Neural progenitor cell (in vitro differentiated cells): Measurements from ENCODE around the gene PRLH. TPM values are rescaled to one million over a fixed set of nuclear protein-coding genes. Genes with fewer than 3 reads are reported as not detected.
A peak's percentile ranks its signal among the peaks of the same experiment; 100 is the strongest.
"Not testable (repeated sequence)": the region's sequence is repeated elsewhere in the genome, so short reads cannot be mapped to it uniquely, and the experiment has no call there.

ENCODE experiments used
- DNase-seq: peaks from one replicate; pipeline ENCODE4 v3.0.0-alpha.2; 2016; ENCODE audit warnings: low spot score
- H2AFZ ChIP-seq: fragments of 200-600 bp; sonication (generic); replicated peaks from 2 replicates; pipeline ENCODE4 v1.6.1; 2016; ENCODE audit warnings: antibody characterized with exemption
- H3F3A ChIP-seq: fragments of 200-600 bp; sonication (generic); 2 replicates; pipeline ENCODE4 v1.6.1; 2016; ENCODE audit warnings: antibody characterized with exemption, low read depth
- H3K27ac ChIP-seq: fragments of 200-600 bp; sonication (generic); 2 replicates; pipeline ENCODE4 v1.5.1; 2016; ENCODE audit warnings: mild to moderate bottlenecking
- H3K27me3 ChIP-seq: fragments of 200-600 bp; sonication (generic); 2 replicates; pipeline ENCODE4 v1.6.1; 2016; ENCODE audit warnings: mild to moderate bottlenecking, moderate library complexity
- H3K36me3 ChIP-seq: fragments of 200-600 bp; sonication (generic); 2 replicates; pipeline ENCODE4 v1.5.1; 2016
- H3K4me1 ChIP-seq: fragments of 200-600 bp; sonication (generic); 2 replicates; pipeline ENCODE4 v1.6.1; 2016; ENCODE audit warnings: mixed run types
- H3K4me2 ChIP-seq: fragments of 200-600 bp; sonication (generic); 2 replicates; pipeline ENCODE4 v1.6.1; 2016
- H3K4me3 ChIP-seq: fragments of 200-600 bp; sonication (generic); 2 replicates; pipeline ENCODE4 v1.5.1; 2016
- H3K79me2 ChIP-seq: fragments of 200-600 bp; sonication (generic); 2 replicates; pipeline ENCODE4 v1.6.1; 2016; ENCODE audit warnings: low read depth
- H3K9ac ChIP-seq: fragments of 200-600 bp; sonication (generic); 2 replicates; pipeline ENCODE4 v1.6.1; 2016
- H3K9me3 ChIP-seq: fragments of 200-600 bp; sonication (generic); 2 replicates; pipeline ENCODE4 v1.5.1; 2016; ENCODE audit warnings: low read depth
- H4K20me1 ChIP-seq: fragments of 200-600 bp; sonication (generic); 2 replicates; pipeline ENCODE4 v1.6.1; 2016; ENCODE audit warnings: low read depth
- H3K27ac Mint-ChIP-seq: 3 replicates; pipeline ENCODE4 v1.8.0; 2021; ENCODE audit warnings: mixed read lengths
- H3K27me3 Mint-ChIP-seq: 2 replicates; pipeline ENCODE4 v1.8.0; 2022; ENCODE audit warnings: low read depth, mild to moderate bottlenecking, inconsistent platforms, moderate library complexity, mixed read lengths; ENCODE audit not compliant: insufficient read depth
- H3K36me3 Mint-ChIP-seq: 3 replicates; pipeline ENCODE4 v1.8.0; 2021; ENCODE audit warnings: mixed read lengths
- H3K4me1 Mint-ChIP-seq: 3 replicates; pipeline ENCODE4 v1.8.0; 2021; ENCODE audit warnings: mixed read lengths
- H3K4me3 Mint-ChIP-seq: 3 replicates; pipeline ENCODE4 v1.8.0; 2021; ENCODE audit warnings: mild to moderate bottlenecking, moderate library complexity, mixed read lengths
- H3K9me3 Mint-ChIP-seq: 3 replicates; pipeline ENCODE4 v1.8.0; 2020; ENCODE audit warnings: mixed read lengths
- CTCF ChIP-seq: fragments of 200-600 bp; sonication (generic); IDR thresholded peaks from 2 replicates; pipeline ENCODE4 v1.5.1; 2017; ENCODE audit warnings: antibody characterized with exemption, mild to moderate bottlenecking
- EZH2 ChIP-seq: fragments of 200-600 bp; sonication (generic); IDR thresholded peaks from 2 replicates; pipeline ENCODE4 v1.6.1; 2017; ENCODE audit warnings: antibody characterized with exemption, mild to moderate bottlenecking, moderate library complexity
- EZH2phosphoT487 ChIP-seq: fragments of 200-600 bp; sonication (generic); IDR thresholded peaks from 2 replicates; pipeline ENCODE4 v1.6.1; 2017; ENCODE audit warnings: antibody characterized with exemption
- total RNA-seq: library from RNA; depleted of rRNA; stranded (reverse); fragments of >200 nt; gene quantifications from 2 replicates; pipeline ENCODE4 v1.2.3, GENCODE V29; 2015; ENCODE audit warnings: low replicate concordance

The PRLH gene
- total RNA-seq, 1 donor from 2014 or later, result not detected

DNA sequence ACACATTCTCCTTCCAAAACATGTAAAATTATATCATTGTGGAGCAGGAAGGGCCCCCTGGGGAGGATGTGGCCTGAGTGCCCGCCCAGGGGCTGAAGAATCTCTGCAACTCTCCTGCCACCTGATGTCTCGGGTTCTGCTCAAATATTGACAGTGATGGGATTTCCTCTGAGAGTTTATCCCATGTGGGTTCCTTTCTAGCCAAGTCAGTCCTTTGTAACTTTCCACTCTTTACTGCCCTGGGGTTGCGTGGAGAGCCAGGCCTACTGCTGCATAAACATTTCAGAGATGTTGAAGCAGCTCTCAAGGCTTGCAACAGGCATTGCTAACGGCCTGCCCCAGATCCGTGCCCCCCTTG is 28.1 kb downstream of the PRLH start:
- no peaks in the 10 kb centered on the region for H3K9me3 ChIP-seq
- peaks cover 10% of the 10 kb centered on the region for H3K27me3 Mint-ChIP-seq
- H3K27ac ChIP-seq, result no peak overlapping the region
- peaks cover 36% of the 10 kb centered on the region for H3K4me1 Mint-ChIP-seq
- H3K4me1 ChIP-seq, result peaks cover 22% of the 10 kb centered on the region
- H3K27ac Mint-ChIP-seq, result no peak overlapping the region
- H3K4me2 ChIP-seq, result peak overlapping the region; percentile 65
- no peak overlapping the region for H3K9ac ChIP-seq
- no peak overlapping the region for H3K4me3 ChIP-seq
- peaks cover 18% of the 10 kb centered on the region for H4K20me1 ChIP-seq
- no peak overlapping the region for H2AFZ ChIP-seq
- TF ChIP-seq EZH2 (no peak), CTCF (no peak), EZH2phosphoT487 (no peak)
- DNase-seq, result no peak
- no peak overlapping the region for H3K4me3 Mint-ChIP-seq
- no peaks in the 10 kb centered on the region for H3K79me2 ChIP-seq
- H3K27me3 ChIP-seq, result peaks cover 18% of the 10 kb centered on the region
- H3K36me3 Mint-ChIP-seq, result no peaks in the 10 kb centered on the region
- no peaks in the 10 kb centered on the region for H3K36me3 ChIP-seq
- no peaks in the 10 kb centered on the region for H3K9me3 Mint-ChIP-seq
- H3F3A ChIP-seq, result peaks cover 21% of the 10 kb centered on the region

DNA sequence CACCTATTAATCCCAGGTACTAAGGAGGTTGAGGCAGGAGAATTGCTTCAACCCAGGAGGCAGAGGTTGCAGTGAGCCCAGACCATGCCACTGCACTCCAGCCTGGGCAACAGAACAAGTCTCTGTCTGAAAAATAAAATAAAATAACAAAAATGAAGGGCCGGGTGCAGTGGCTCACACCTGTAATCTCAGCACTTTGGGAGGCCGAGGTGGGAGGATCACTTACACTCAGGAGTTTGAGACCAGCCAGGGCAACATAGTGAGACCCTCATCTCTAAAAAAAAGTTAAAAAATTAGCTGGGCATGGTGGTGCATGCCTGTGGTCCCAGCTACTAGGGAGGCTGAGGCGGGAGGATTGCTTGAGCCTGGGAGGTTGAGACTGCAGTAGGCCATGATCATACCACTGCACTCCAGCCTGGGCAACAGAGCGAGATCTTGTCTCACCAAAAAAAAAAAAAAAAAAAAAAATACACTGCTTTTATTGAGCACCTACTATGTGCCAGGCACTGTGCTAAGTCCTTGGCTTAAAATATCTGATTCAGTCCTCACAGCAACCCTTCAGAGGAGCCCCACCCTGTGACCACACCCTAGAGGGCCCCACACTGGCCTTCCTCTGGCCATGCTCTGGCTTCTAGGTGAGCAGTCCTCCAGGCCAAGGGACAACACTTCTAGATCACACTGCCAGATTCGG is 29.6 kb downstream of the PRLH start:
- H3K27me3 Mint-ChIP-seq, H3K9me3 ChIP-seq, H3K9ac ChIP-seq, H3K9me3 Mint-ChIP-seq, H3K36me3 ChIP-seq, H3K27me3 ChIP-seq, H2AFZ ChIP-seq, H3K4me3 ChIP-seq, H3K27ac ChIP-seq, H3K4me3 Mint-ChIP-seq, H3K27ac Mint-ChIP-seq, H3K79me2 ChIP-seq, H3K36me3 Mint-ChIP-seq, DNase-seq, H3K4me2 ChIP-seq: not testable (repeated sequence)
- peaks cover 41% of the 10 kb centered on the region for H3K4me1 Mint-ChIP-seq
- Histone ChIP-seq H4K20me1 (peaks cover 18% of the 10 kb centered on the region), H3F3A (peaks cover 21% of the 10 kb centered on the region), H3K4me1 (peaks cover 26% of the 10 kb centered on the region)

- Mint-ChIP-seq H3K4me3 (no peak overlapping the region), H3K36me3 (no peaks in the 10 kb centered on the region), H3K9me3 (no peaks in the 10 kb centered on the region), H3K27me3 (peaks cover 10% of the 10 kb centered on the region), H3K4me1 (peaks cover 41% of the 10 kb centered on the region), H3K27ac (no peak overlapping the region)
- Histone ChIP-seq H3K27ac (no peak overlapping the region), H3F3A (peaks cover 21% of the 10 kb centered on the region), H3K4me1 (peaks cover 30% of the 10 kb centered on the region), H3K27me3 (peaks cover 7% of the 10 kb centered on the region), H3K9me3 (no peaks in the 10 kb centered on the region), H3K4me3 (no peak overlapping the region), H3K4me2 (no peak overlapping the region), H4K20me1 (peaks cover 18% of the 10 kb centered on the region), H3K79me2 (no peaks in the 10 kb centered on the region), H3K9ac (no peak overlapping the region), H2AFZ (no peak overlapping the region), H3K36me3 (no peaks in the 10 kb centered on the region)
- TF ChIP-seq CTCF (no peak), EZH2 (no peak), EZH2phosphoT487 (no peak)
- DNase-seq, result no peak
Measured at GRCh38 chr2:237596520-237597195, 30.3 kb downstream of the PRLH start.
